ENCODE data around the gene POFUT2. TPM values are rescaled to one million over a fixed set of nuclear protein-coding genes. Genes with fewer than 3 reads are reported as not detected.
A peak's percentile ranks its signal among the peaks of the same experiment; 100 is the strongest.

The POFUT2 gene
- total RNA-seq, 3 donors from 2014 or later, result 26.4 to 38.0 (median 29.8) TPM

GRCh38 chr21:45292399-45293219, 4.9 kb upstream of the POFUT2 start:
- Histone ChIP-seq H3K4me3 (no peak overlapping the region), H3K4me1 (ENCODE audit: low read depth) (peaks cover 28% of the 10 kb centered on the region), H3K36me3 (ENCODE audit: low read depth) (no peaks in the 10 kb centered on the region), H3K9me3 (no peaks in the 10 kb centered on the region)
- peak; percentile 80 to 84 (median 81) for DNase-seq
- intact Hi-C loops (cut with DNase I, micrococcal nuclease), result loop anchor here (5.0 kb wide), 1 partner anchor 145 kb away; no protein-coding TSS in a partner anchor
- peak; percentile 70 for ATAC-seq
- TF ChIP-seq CTCF (IDR thresholded peaks at IDR 0.05), result peak; percentile 88

- H3K4me1 ChIP-seq (ENCODE audit: low read depth), result peaks cover 29% of the 10 kb centered on the region
- no peak for ATAC-seq
- intact Hi-C loops (cut with DNase I, micrococcal nuclease), result loop anchor here (5.0 kb wide), 1 partner anchor 145 kb away; no protein-coding TSS in a partner anchor
- DNase-seq, result peak in 2 of 3 donors; percentile 33 to 53
- H3K9me3 ChIP-seq, result no peaks in the 10 kb centered on the region
- no peak for TF ChIP-seq CTCF (IDR thresholded peaks at IDR 0.05)
- no peak overlapping the region for H3K4me3 ChIP-seq
- H3K36me3 ChIP-seq (ENCODE audit: low read depth), result no peaks in the 10 kb centered on the region
These were observed 4.1 kb upstream of the POFUT2 start for GRCh38 chr21:45291613-45292398.

- TF ChIP-seq CTCF (IDR thresholded peaks at IDR 0.05), result no peak
- DNase-seq (peak in 1 of 3 donors; percentile 12), ATAC-seq (no peak)
- intact Hi-C loops (cut with DNase I, micrococcal nuclease), result loop anchor here (5.0 kb wide), 1 partner anchor 146 kb away; no protein-coding TSS in a partner anchor
- no peaks in the 10 kb centered on the region for H3K36me3 ChIP-seq (ENCODE audit: low read depth)
- H3K9me3 ChIP-seq, result no peaks in the 10 kb centered on the region
- no peak overlapping the region for H3K4me3 ChIP-seq
- peaks cover 35% of the 10 kb centered on the region for H3K4me1 ChIP-seq (ENCODE audit: low read depth)
These were observed 3.4 kb upstream of the POFUT2 start for GRCh38 chr21:45290948-45291612.

- DNase-seq, result peak in 1 of 3 donors; percentile 6
- peaks cover 31% of the 10 kb centered on the region for H3K4me1 ChIP-seq (ENCODE audit: low read depth)
These were observed 2.2 kb upstream of the POFUT2 start for GRCh38 chr21:45289655-45290515.

More at GRCh38 chr21:45289655-45290515, 2.2 kb upstream of the POFUT2 start:
- no peaks in the 10 kb centered on the region for H3K9me3 ChIP-seq
- intact Hi-C loops (cut with DNase I, micrococcal nuclease), result loop anchor here (5.0 to 10.0 kb wide), 2 partner anchors 145 to 147 kb away; no protein-coding TSS in a partner anchor
- H3K36me3 ChIP-seq (ENCODE audit: low read depth), result no peaks in the 10 kb centered on the region
- no peak overlapping the region for H3K4me3 ChIP-seq
- ATAC-seq, result no peak
- no peak for TF ChIP-seq CTCF (IDR thresholded peaks at IDR 0.05)
